ENCODE data around the gene USB1.

USB1 gene

GRCh38 chr16:58011652-58012051, 10.4 kb downstream of the USB1 start:
- DNase-seq (ENCODE audit: low read depth, low spot score): peak; percentile 62
- TF ChIP-seq, protein P1, sequence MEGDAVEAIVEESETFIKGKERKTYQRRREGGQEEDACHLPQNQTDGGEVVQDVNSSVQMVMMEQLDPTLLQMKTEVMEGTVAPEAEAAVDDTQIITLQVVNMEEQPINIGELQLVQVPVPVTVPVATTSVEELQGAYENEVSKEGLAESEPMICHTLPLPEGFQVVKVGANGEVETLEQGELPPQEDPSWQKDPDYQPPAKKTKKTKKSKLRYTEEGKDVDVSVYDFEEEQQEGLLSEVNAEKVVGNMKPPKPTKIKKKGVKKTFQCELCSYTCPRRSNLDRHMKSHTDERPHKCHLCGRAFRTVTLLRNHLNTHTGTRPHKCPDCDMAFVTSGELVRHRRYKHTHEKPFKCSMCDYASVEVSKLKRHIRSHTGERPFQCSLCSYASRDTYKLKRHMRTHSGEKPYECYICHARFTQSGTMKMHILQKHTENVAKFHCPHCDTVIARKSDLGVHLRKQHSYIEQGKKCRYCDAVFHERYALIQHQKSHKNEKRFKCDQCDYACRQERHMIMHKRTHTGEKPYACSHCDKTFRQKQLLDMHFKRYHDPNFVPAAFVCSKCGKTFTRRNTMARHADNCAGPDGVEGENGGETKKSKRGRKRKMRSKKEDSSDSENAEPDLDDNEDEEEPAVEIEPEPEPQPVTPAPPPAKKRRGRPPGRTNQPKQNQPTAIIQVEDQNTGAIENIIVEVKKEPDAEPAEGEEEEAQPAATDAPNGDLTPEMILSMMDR (IDR thresholded peaks at IDR 0.05; ENCODE audit: low read depth, low read length): no peak
- in situ Hi-C loops (cut with HindIII; ENCODE audit: low sequenced_read_pairs): no loop called here
- H3K4me3 ChIP-seq (ENCODE audit: low read depth, low read length): no peak overlapping the region

- in situ Hi-C loops (cut with HindIII; ENCODE audit: low sequenced_read_pairs): no loop called here
- no peak for DNase-seq (ENCODE audit: low read depth, low spot score)
- TF ChIP-seq, protein P1 (IDR thresholded peaks at IDR 0.05; ENCODE audit: low read depth, low read length): no peak
- H3K4me3 ChIP-seq (ENCODE audit: low read depth, low read length): no peak overlapping the region
Observed at GRCh38 chr16:58012481-58012880, 11.3 kb downstream of the USB1 start.

GRCh38 chr16:58013201-58013956, 12.2 kb downstream of the USB1 start:
- no peak for DNase-seq (ENCODE audit: low read depth, low spot score)
- in situ Hi-C loops (cut with HindIII; ENCODE audit: low sequenced_read_pairs): no loop called here
- TF ChIP-seq, protein P1 (IDR thresholded peaks at IDR 0.05; ENCODE audit: low read depth, low read length): no peak
- H3K4me3 ChIP-seq (ENCODE audit: low read depth, low read length): no peak overlapping the region

- in situ Hi-C loops (cut with HindIII; ENCODE audit: low sequenced_read_pairs): no loop called here
- TF ChIP-seq, protein P1 (IDR thresholded peaks at IDR 0.05; ENCODE audit: low read depth, low read length): no peak
- no peak overlapping the region for H3K4me3 ChIP-seq (ENCODE audit: low read depth, low read length)
- DNase-seq (ENCODE audit: low read depth, low spot score): no peak
Observed at GRCh38 chr16:58016840-58017446, 15.7 kb downstream of the USB1 start.

DNA sequence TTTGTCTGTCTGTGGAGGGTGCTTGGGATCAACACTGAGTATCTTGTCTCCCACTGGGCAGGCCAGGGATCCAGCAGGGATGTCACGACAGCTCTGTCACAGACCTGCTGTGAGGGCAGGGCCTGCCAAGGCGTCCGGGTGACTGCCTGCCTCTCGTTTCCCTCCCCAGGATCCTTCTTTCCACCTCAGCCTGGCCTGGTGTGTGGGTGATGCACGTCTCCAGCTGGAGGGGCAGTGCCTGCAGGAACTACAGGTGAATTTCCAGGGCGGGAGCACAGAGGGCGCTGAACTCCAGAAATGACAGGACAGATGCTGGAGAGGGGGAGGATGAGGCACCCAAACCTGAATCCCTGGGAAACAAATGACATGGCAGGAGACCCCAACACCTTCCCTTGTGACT, 17.6 kb downstream of the USB1 start:
- in situ Hi-C loops (cut with HindIII; ENCODE audit: low sequenced_read_pairs): no loop called here
- no peak overlapping the region for H3K4me3 ChIP-seq (ENCODE audit: low read depth, low read length)
- TF ChIP-seq, protein P1 (IDR thresholded peaks at IDR 0.05; ENCODE audit: low read depth, low read length): no peak
- no peak for DNase-seq (ENCODE audit: low read depth, low spot score)

DNA sequence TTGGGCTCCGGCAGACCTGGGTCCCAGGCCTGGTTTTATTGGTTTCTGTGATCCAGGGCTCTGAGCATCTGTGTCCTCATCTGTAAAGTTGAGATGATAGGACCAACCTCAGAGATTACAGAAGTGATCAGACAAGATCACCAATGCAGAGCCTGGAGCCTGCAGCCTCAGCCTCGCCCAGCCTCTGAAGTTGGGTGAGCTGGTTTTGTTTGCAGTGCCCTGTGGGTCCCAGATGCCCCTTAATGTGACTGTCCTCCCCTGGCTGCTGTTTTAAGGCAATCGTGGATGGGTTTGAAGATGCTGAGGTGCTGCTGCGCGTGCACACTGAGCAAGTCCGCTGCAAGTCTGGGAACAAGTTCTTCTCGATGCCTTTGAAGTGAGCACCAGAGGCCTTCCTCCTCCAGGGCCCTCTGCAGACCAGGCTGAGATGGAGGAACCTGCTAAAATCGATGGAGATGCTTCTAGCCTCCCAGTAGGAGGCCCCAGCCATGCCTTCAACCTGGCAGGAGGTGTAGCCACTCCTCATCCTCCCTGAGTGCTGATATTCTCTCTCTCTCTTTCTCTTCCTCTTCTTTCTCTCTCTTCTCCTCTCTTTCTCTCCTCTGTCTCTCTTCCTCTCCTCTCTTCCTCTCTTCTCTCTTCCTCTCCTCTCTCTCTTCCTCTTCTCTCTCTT, 18.8 kb downstream of the USB1 start:
- in situ Hi-C loops (cut with HindIII; ENCODE audit: low sequenced_read_pairs): no loop called here
- TF ChIP-seq, protein P1 (IDR thresholded peaks at IDR 0.05; ENCODE audit: low read depth, low read length): no peak
- no peak for DNase-seq (ENCODE audit: low read depth, low spot score)
- H3K4me3 ChIP-seq (ENCODE audit: low read depth, low read length): no peak overlapping the region
